Nephron progenitor cell (in vitro differentiated cells): ENCODE results near the gene MPP7.

Experiments
- DNase-seq: peaks from one replicate; pipeline ENCODE4 v3.0.0; 2021
- H3K27ac Mint-ChIP-seq: 2 replicates; pipeline ENCODE4 v1.8.0; 2021; ENCODE audit warnings: mild to moderate bottlenecking, moderate library complexity, mixed read lengths
- H3K27me3 Mint-ChIP-seq: 2 replicates; pipeline ENCODE4 v1.8.0; 2021; ENCODE audit warnings: mild to moderate bottlenecking, low read depth, mixed read lengths; ENCODE audit not compliant: poor library complexity
- H3K36me3 Mint-ChIP-seq: 2 replicates; pipeline ENCODE4 v1.8.0; 2021; ENCODE audit warnings: low read depth, mixed read lengths
- H3K4me1 Mint-ChIP-seq: 2 replicates; pipeline ENCODE4 v1.8.0; 2021; ENCODE audit warnings: mixed read lengths
- H3K4me3 Mint-ChIP-seq: 2 replicates; pipeline ENCODE4 v1.8.0; 2021; ENCODE audit warnings: mild to moderate bottlenecking, moderate library complexity, mixed read lengths
- H3K9me3 Mint-ChIP-seq: 2 replicates; pipeline ENCODE4 v1.8.0; 2021; ENCODE audit warnings: mild to moderate bottlenecking, moderate library complexity, mixed read lengths
- CTCF ChIP-seq: fragments of 200-600 bp; sonication (generic); IDR thresholded peaks from 2 replicates; pipeline ENCODE4 v1.5.0; 2021; ENCODE audit warnings: antibody characterized with exemption

MPP7 gene

DNA sequence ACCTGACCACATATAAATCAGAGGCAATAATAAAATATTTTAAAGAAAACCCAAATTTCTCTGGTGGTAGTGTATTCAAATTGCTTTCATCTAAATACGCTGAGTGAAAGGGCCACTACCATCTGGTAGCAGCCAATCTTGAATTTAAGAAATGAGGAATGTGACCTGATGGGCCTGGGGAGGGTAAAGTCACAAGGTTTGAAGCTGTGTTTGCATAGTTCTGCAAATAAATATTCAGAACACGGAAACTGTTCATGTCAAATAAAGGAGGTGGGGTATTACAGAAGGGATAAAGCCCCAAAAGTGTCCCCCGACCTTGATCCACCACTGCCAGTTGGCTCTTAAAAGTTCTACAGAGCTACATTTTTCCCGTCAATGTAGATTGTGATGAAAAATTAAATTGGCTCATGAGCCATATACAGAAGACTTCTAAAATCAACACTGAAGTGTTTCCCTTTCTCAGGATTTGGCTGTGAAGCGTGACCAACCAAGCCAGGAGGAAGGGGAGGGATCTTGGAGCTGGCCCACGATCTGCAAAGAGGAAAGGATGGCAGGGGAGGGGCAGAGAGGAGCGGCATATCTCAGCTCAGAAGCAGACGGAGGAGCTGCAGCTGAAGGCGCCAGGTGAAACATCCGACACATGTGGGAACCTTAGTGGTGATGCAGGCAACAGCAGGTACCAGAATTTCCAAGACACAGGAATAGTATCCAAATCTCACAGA lies 39.6 kb downstream of the MPP7 start:
- Mint-ChIP-seq H3K9me3 (no peaks in the 10 kb centered on the region), H3K27ac (peak overlapping the region; percentile 28), H3K4me3 (no peak overlapping the region), H3K27me3 (peaks cover under 1% of the 10 kb centered on the region), H3K4me1 (peaks cover 15% of the 10 kb centered on the region), H3K36me3 (no peaks in the 10 kb centered on the region)
- DNase-seq: peak; percentile 13
- no peak for TF ChIP-seq CTCF

GRCh38 chr10:28256776-28257175 lies 46.1 kb downstream of the MPP7 start:
- H3K27me3 Mint-ChIP-seq: peaks cover 3% of the 10 kb centered on the region
- peaks cover 16% of the 10 kb centered on the region for H3K4me1 Mint-ChIP-seq
- no peak for TF ChIP-seq CTCF
- no peak overlapping the region for H3K27ac Mint-ChIP-seq
- no peak overlapping the region for H3K4me3 Mint-ChIP-seq
- H3K36me3 Mint-ChIP-seq: no peaks in the 10 kb centered on the region
- H3K9me3 Mint-ChIP-seq: no peaks in the 10 kb centered on the region
- DNase-seq: no peak

- no peak overlapping the region for H3K27ac Mint-ChIP-seq
- DNase-seq: peak; percentile 8
Observed at GRCh38 chr10:28254290-28254985, 48.4 kb downstream of the MPP7 start.

GRCh38 chr10:28253169-28253785 lies 49.6 kb downstream of the MPP7 start:
- Mint-ChIP-seq H3K9me3 (no peaks in the 10 kb centered on the region), H3K27ac (no peak overlapping the region), H3K36me3 (no peaks in the 10 kb centered on the region), H3K4me1 (peaks cover 20% of the 10 kb centered on the region), H3K27me3 (peaks cover 3% of the 10 kb centered on the region), H3K4me3 (no peak overlapping the region)
- no peak for DNase-seq
- no peak for TF ChIP-seq CTCF

More at GRCh38 chr10:28254290-28254985, 48.4 kb downstream of the MPP7 start:
- Mint-ChIP-seq H3K36me3 (no peaks in the 10 kb centered on the region), H3K4me3 (no peak overlapping the region), H3K9me3 (no peaks in the 10 kb centered on the region), H3K4me1 (peaks cover 16% of the 10 kb centered on the region), H3K27me3 (peaks cover 3% of the 10 kb centered on the region)
- no peak for TF ChIP-seq CTCF
